ENCODE results near the gene GSTM2.

GSTM2 gene

DNA sequence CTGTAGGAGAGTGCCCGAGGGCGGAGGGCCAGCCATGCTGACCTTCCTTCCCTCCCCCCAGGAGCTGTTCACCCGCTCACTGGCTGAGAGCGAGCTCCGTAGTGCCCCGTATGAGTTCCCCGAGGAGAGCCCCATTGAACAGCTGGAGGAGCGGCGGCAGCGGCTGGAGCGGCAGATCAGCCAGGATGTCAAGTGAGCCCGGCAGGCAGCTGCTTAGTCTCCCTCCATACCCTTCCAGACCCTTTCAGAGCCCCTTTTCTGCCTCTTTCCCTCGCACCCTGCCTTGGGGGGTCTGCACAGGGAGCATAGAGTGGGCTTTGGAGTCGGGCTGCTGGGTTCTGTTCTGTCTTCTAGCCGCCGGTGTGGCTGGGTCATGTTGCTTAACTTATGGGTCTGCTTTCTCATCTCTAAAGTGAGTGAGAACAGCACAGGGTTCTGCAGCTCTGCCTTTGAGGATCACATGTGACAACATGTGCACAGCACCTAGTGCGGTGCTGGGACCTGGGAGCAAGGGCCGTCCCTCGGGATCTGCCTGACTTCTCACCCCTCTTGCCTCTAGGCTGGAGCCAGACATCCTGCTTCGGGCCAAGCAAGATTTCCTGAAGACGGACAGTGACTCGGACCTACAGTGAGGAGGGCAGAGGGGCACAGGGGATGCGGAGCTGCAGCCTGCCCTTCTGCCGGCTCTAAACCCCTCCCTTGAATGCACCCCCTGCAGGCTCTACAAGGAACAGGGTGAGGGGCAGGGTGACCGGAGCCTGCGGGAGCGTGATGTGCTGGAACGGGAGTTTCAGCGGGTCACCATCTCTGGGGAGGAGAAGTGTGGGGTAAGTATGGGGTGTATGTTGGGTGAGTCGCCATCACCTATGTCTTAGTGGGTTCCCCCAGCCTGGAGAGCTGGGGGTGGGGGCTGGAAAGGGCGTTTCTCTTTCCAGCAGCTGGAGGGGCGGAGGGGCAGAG, 42.0 kb upstream of the GSTM2 start:
- no peak for TF ChIP-seq GATA3 (IDR thresholded peaks at IDR 0.05; ENCODE audit: low read depth, low read length)
- no peak for TF ChIP-seq GATA2 (IDR thresholded peaks at IDR 0.05; ENCODE audit: low read depth, low read length)

GRCh38 chr1:109626682-109627408, 41.0 kb upstream of the GSTM2 start:
- TF ChIP-seq GATA3 (IDR thresholded peaks at IDR 0.05; ENCODE audit: low read depth, low read length) (no peak), GATA2 (IDR thresholded peaks at IDR 0.05; ENCODE audit: low read depth, low read length) (no peak)

GRCh38 chr1:109627692-109628399, 40.0 kb upstream of the GSTM2 start:
- TF ChIP-seq GATA3 (IDR thresholded peaks at IDR 0.05; ENCODE audit: low read depth, low read length), result no peak

GRCh38 chr1:109628540-109629321, 39.1 kb upstream of the GSTM2 start:
- TF ChIP-seq GATA2 (IDR thresholded peaks at IDR 0.05; ENCODE audit: low read depth, low read length) (no peak), GATA3 (IDR thresholded peaks at IDR 0.05; ENCODE audit: low read depth, low read length) (no peak)

DNA sequence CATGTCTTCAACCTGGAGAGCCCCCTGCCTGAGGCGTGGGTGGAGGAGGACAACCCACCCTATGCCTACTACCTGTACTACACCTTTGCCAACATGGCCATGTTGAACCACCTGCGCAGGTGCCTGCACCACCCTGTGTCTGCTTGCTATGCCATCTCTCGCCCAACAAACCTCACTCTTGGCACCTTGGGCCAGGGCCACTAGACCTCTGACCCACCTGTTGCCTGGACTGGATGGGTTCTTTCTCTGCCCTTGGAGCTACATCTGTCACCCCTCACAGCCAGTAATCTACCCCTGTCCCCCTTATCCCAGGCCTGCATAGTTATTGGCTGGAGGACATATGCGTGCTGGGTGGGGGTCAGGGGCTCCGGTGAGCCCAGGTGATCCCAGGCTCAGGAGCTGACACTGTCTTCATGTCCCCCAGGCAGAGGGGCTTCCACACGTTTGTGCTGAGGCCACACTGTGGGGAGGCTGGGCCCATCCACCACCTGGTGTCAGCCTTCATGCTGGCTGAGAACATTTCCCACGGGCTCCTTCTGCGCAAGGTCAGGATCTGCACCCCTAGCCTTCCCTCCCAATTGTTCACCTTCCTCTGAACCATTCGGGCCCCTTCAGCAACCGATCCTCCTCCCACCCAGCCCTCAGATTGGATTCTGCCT, 38.4 kb upstream of the GSTM2 start:
- TF ChIP-seq GATA2 (IDR thresholded peaks at IDR 0.05; ENCODE audit: low read depth, low read length), result no peak
- TF ChIP-seq GATA3 (IDR thresholded peaks at IDR 0.05; ENCODE audit: low read depth, low read length), result no peak

- TF ChIP-seq GATA3 (IDR thresholded peaks at IDR 0.05; ENCODE audit: low read depth, low read length), result no peak
- no peak for TF ChIP-seq GATA2 (IDR thresholded peaks at IDR 0.05; ENCODE audit: low read depth, low read length)
These were observed 37.6 kb upstream of the GSTM2 start for GRCh38 chr1:109630081-109630897.

DNA sequence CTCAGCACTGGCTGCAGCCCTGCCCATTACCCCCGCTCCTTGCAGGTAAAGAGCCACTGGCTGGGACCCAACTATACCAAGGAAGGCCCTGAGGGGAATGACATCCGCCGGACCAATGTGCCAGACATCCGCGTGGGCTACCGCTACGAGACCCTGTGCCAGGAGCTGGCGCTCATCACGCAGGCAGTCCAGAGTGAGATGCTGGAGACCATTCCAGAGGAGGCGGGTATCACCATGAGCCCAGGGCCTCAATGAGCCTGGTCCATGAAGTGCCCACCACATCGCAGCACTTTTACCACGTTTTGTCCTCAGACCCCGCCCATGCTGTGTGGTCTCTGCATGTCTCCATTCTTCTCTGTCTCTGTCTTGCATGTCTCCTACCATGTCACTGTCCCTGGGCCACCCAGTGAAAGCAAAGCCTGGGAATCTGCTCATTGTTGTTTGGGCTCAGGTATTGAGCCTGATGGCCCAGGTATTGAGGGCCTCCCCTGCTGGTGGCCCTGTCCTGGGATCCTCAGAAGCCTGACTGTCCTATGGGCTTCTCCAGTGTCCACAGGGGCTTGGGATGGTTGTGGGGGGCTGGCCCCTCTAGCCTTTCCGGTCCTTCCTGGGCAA, 36.9 kb upstream of the GSTM2 start:
- TF ChIP-seq GATA2 (IDR thresholded peaks at IDR 0.05; ENCODE audit: low read depth, low read length), result no peak
- TF ChIP-seq GATA3 (IDR thresholded peaks at IDR 0.05; ENCODE audit: low read depth, low read length), result no peak

DNA sequence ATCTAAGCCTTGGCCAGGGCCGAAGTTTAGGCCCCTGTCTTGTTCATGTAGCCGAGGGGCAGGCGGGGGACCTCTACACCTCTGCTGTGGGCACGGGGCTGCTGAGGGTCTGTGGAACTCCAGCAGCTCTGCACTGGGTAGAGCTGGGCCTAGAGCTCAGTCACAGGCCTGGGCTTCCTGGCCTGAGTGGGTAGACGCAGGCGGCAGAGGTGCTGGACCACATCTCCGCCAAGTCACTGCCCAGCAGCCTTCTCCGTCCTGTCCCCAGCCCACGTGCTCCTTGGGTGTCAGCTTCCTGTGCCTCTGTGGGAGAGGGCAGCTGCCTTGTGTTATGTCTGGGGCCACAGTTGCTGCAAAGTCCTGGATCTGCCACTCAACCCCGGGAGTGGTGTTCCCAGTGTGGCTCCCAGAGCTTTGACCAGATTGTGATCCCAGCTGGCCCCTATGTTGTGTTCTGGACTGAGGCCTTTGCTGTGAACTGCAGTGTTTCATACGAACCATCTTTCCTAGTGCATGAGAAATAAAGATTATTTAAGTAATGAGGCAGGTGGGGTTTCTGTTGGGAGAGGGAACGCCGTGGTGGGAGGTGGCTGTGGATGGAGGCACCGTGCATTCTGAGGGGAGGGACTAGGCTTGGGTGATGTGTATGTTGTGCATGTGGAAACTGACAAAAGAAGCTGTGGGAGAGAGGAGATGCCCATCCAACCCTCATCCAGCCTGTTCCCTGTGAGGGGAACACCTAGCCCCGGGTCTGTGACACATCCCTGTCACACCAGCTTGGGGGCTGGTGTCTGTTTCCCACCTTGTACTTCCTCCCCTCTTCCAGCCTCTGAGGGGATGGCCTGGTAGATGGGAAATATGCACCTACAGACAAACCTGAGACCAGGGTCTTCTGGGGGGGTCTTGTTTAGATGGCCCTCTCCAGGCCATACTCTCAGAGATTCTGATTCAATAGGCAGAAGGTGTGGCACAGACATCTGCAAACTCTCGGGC, 36.0 kb upstream of the GSTM2 start:
- no peak for TF ChIP-seq GATA3 (IDR thresholded peaks at IDR 0.05; ENCODE audit: low read depth, low read length)
- TF ChIP-seq GATA2 (IDR thresholded peaks at IDR 0.05; ENCODE audit: low read depth, low read length), result no peak

DNA sequence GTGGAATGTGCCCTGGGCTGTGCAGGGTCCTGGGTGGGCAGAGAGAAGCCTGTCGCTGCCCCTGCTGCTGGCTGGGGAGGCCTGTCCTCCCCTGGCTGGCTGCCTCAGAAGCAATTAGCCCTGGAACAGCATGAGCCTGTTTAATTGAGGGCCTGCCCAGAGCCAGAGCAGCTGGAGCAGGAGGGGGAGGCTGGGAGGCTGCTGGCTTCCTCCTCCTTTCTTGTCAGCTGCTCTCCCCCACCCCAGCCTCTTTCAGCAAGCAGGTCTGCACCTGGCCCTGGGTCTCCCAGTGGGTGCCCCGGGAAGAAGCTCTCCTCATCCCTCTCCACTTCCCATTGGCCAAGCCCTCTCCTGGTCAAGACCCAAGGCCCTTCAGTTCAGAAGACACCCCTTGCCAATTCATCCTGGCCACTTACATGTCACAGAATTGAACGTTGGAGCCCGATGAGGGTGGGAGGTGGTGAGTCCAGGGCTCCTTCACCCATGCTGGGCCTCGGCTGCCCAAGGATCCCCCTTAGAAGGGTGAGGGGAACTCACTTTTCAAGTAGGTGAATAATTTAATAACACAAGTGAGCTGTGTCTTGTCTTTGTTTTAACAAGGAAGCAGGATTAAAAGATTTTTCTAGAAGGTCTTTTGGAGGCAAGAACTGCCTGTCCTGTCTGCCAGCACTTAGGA, 35.0 kb upstream of the GSTM2 start:
- TF ChIP-seq GATA2 (IDR thresholded peaks at IDR 0.05; ENCODE audit: low read depth, low read length) (peak; percentile 26; the same call in 1 of the 2 replicates), GATA3 (IDR thresholded peaks at IDR 0.05; ENCODE audit: low read depth, low read length) (no peak)

DNA sequence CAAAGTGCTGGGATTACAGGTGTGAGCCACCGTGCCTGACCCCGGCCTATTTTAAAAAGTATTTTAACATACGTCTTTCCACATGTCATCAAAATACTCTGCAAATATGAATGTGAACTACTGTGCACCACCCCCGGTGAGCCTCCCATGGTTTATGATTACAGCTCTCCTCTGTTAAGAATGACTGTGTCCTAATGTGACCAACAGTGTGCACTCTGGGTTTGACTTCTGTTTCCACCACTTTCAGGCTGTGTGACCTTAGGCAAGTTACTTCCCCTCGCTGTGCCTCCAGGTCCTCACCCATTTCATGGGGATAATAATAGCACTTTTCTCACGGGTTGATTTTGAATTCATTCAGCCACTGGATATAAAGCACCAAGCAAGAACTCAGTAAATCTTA, 33.6 kb upstream of the GSTM2 start:
- TF ChIP-seq GATA3 (IDR thresholded peaks at IDR 0.05; ENCODE audit: low read depth, low read length), result no peak
- no peak for TF ChIP-seq GATA2 (IDR thresholded peaks at IDR 0.05; ENCODE audit: low read depth, low read length)

All from SH-SY5Y (cell line).